ENCODE data around the gene PRRX2. TPM values are rescaled to one million over a fixed set of nuclear protein-coding genes. Genes with fewer than 3 reads are reported as not detected.

PRRX2 gene
- total and polyA plus RNA-seq, 2 experiments from 2014 or later = 5.8 to 8.3 TPM

DNA sequence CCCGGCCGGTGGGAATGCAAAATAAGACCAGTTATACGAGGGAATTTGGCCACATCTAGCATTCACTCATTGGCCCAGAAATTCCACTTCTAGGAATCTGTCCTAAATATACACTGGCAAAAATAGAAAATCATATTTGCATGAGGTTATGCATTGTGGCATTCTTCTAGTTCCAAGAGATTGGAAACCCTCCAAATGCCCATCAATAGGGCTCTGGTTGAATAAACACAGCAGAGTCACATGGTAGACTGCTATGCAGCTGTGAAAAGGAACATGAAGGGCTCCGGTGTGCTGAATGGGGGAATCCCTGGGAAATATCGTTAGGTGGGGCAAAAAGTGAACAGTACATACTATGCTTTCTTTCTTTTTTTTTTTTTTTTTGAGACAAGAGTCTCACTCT lies 50.6 kb downstream of the PRRX2 start:
- DNase-seq (ENCODE audit: low spot score) (no peak), ATAC-seq (no peak)
- Histone ChIP-seq H3K4me1 (ENCODE audit: insufficient read depth) (peaks cover 9% of the 10 kb centered on the region; the same call in 1 of the 2 replicates), H3K9me2 (ENCODE audit: insufficient read depth) (no peaks in the 10 kb centered on the region), H3K4me2 (no peak overlapping the region), H4K20me1 (replicated peaks; ENCODE audit: insufficient read depth) (no peaks in the 10 kb centered on the region), H3K27me3 (ENCODE audit: insufficient read depth) (no peaks in the 10 kb centered on the region), H3K27ac (ENCODE audit: low read depth) (no peak overlapping the region), H2AFZ (no peak overlapping the region), H3K4me3 (no peak overlapping the region), H3K79me2 (replicated peaks; ENCODE audit: insufficient read depth) (no peaks in the 10 kb centered on the region), H3F3A (replicated peaks; ENCODE audit: low read depth) (no peaks in the 10 kb centered on the region), H3K36me3 (ENCODE audit: insufficient read depth) (no peaks in the 10 kb centered on the region)
- H3K27ac Mint-ChIP-seq = no peak overlapping the region
- H3K36me3 Mint-ChIP-seq (ENCODE audit: low read depth) = no peaks in the 10 kb centered on the region
- H3K9me3 Mint-ChIP-seq = no peaks in the 10 kb centered on the region; the same call in 2 of the 3 replicates
- TF ChIP-seq, protein P1, sequence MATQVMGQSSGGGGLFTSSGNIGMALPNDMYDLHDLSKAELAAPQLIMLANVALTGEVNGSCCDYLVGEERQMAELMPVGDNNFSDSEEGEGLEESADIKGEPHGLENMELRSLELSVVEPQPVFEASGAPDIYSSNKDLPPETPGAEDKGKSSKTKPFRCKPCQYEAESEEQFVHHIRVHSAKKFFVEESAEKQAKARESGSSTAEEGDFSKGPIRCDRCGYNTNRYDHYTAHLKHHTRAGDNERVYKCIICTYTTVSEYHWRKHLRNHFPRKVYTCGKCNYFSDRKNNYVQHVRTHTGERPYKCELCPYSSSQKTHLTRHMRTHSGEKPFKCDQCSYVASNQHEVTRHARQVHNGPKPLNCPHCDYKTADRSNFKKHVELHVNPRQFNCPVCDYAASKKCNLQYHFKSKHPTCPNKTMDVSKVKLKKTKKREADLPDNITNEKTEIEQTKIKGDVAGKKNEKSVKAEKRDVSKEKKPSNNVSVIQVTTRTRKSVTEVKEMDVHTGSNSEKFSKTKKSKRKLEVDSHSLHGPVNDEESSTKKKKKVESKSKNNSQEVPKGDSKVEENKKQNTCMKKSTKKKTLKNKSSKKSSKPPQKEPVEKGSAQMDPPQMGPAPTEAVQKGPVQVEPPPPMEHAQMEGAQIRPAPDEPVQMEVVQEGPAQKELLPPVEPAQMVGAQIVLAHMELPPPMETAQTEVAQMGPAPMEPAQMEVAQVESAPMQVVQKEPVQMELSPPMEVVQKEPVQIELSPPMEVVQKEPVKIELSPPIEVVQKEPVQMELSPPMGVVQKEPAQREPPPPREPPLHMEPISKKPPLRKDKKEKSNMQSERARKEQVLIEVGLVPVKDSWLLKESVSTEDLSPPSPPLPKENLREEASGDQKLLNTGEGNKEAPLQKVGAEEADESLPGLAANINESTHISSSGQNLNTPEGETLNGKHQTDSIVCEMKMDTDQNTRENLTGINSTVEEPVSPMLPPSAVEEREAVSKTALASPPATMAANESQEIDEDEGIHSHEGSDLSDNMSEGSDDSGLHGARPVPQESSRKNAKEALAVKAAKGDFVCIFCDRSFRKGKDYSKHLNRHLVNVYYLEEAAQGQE (IDR thresholded peaks at IDR 0.05; ENCODE audit: unreplicated experiment) = no peak
- no peak for TF ChIP-seq ZNF114 (CRISPR knock-in tag; IDR thresholded peaks at IDR 0.05)
- TF ChIP-seq JUNB (IDR thresholded peaks at IDR 0.05; ENCODE audit: unreplicated experiment) = no peak
- TF ChIP-seq, protein P2, sequence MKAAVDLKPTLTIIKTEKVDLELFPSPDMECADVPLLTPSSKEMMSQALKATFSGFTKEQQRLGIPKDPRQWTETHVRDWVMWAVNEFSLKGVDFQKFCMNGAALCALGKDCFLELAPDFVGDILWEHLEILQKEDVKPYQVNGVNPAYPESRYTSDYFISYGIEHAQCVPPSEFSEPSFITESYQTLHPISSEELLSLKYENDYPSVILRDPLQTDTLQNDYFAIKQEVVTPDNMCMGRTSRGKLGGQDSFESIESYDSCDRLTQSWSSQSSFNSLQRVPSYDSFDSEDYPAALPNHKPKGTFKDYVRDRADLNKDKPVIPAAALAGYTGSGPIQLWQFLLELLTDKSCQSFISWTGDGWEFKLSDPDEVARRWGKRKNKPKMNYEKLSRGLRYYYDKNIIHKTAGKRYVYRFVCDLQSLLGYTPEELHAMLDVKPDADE (IDR thresholded peaks at IDR 0.05) = no peak
- no peak for TF ChIP-seq NANOG (IDR thresholded peaks at IDR 0.05; ENCODE audit: borderline replicate concordance)
- no peak for TF ChIP-seq STAT1 (IDR thresholded peaks at IDR 0.05; ENCODE audit: unreplicated experiment)
- no peak for TF ChIP-seq EZH2phosphoT487 (IDR thresholded peaks at IDR 0.05; ENCODE audit: unreplicated experiment)
- TF ChIP-seq CREB1 (CRISPR knock-in tag; IDR thresholded peaks at IDR 0.05; ENCODE audit: low read depth) = no peak
- TF ChIP-seq, protein P3, sequence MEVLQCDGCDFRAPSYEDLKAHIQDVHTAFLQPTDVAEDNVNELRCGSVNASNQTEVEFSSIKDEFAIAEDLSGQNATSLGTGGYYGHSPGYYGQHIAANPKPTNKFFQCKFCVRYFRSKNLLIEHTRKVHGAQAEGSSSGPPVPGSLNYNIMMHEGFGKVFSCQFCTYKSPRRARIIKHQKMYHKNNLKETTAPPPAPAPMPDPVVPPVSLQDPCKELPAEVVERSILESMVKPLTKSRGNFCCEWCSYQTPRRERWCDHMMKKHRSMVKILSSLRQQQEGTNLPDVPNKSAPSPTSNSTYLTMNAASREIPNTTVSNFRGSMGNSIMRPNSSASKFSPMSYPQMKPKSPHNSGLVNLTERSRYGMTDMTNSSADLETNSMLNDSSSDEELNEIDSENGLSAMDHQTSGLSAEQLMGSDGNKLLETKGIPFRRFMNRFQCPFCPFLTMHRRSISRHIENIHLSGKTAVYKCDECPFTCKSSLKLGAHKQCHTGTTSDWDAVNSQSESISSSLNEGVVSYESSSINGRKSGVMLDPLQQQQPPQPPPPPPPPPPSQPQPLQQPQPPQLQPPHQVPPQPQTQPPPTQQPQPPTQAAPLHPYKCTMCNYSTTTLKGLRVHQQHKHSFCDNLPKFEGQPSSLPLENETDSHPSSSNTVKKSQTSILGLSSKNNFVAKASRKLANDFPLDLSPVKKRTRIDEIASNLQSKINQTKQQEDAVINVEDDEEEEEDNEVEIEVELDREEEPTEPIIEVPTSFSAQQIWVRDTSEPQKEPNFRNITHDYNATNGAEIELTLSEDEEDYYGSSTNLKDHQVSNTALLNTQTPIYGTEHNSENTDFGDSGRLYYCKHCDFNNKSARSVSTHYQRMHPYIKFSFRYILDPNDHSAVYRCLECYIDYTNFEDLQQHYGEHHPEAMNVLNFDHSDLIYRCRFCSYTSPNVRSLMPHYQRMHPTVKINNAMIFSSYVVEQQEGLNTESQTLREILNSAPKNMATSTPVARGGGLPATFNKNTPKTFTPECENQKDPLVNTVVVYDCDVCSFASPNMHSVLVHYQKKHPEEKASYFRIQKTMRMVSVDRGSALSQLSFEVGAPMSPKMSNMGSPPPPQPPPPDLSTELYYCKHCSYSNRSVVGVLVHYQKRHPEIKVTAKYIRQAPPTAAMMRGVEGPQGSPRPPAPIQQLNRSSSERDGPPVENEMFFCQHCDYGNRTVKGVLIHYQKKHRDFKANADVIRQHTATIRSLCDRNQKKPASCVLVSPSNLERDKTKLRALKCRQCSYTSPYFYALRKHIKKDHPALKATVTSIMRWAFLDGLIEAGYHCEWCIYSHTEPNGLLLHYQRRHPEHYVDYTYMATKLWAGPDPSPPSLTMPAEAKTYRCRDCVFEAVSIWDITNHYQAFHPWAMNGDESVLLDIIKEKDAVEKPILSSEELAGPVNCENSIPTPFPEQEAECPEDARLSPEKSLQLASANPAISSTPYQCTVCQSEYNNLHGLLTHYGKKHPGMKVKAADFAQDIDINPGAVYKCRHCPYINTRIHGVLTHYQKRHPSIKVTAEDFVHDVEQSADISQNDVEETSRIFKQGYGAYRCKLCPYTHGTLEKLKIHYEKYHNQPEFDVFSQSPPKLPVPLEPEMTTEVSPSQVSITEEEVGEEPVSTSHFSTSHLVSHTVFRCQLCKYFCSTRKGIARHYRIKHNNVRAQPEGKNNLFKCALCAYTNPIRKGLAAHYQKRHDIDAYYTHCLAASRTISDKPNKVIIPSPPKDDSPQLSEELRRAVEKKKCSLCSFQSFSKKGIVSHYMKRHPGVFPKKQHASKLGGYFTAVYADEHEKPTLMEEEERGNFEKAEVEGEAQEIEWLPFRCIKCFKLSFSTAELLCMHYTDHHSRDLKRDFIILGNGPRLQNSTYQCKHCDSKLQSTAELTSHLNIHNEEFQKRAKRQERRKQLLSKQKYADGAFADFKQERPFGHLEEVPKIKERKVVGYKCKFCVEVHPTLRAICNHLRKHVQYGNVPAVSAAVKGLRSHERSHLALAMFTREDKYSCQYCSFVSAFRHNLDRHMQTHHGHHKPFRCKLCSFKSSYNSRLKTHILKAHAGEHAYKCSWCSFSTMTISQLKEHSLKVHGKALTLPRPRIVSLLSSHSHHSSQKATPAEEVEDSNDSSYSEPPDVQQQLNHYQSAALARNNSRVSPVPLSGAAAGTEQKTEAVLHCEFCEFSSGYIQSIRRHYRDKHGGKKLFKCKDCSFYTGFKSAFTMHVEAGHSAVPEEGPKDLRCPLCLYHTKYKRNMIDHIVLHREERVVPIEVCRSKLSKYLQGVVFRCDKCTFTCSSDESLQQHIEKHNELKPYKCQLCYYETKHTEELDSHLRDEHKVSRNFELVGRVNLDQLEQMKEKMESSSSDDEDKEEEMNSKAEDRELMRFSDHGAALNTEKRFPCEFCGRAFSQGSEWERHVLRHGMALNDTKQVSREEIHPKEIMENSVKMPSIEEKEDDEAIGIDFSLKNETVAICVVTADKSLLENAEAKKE (CRISPR knock-in tag; IDR thresholded peaks at IDR 0.05) = no peak
- no peak for TF ChIP-seq EZH2 (IDR thresholded peaks at IDR 0.05; ENCODE audit: low read depth, unreplicated experiment)
- TF ChIP-seq ZNF331 (CRISPR knock-in tag; IDR thresholded peaks at IDR 0.05; ENCODE audit: low read depth) = no peak
- TF ChIP-seq, protein P4, sequence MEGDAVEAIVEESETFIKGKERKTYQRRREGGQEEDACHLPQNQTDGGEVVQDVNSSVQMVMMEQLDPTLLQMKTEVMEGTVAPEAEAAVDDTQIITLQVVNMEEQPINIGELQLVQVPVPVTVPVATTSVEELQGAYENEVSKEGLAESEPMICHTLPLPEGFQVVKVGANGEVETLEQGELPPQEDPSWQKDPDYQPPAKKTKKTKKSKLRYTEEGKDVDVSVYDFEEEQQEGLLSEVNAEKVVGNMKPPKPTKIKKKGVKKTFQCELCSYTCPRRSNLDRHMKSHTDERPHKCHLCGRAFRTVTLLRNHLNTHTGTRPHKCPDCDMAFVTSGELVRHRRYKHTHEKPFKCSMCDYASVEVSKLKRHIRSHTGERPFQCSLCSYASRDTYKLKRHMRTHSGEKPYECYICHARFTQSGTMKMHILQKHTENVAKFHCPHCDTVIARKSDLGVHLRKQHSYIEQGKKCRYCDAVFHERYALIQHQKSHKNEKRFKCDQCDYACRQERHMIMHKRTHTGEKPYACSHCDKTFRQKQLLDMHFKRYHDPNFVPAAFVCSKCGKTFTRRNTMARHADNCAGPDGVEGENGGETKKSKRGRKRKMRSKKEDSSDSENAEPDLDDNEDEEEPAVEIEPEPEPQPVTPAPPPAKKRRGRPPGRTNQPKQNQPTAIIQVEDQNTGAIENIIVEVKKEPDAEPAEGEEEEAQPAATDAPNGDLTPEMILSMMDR (conservative IDR thresholded peaks at IDR 0.05; ENCODE audit: low read depth in 2 of 2) = no peak
- TF ChIP-seq POLR2AphosphoS5 (IDR thresholded peaks at IDR 0.05; ENCODE audit: low read depth) = no peak
- no peak overlapping the region for H3K4me3 Mint-ChIP-seq
- peaks cover 9% of the 10 kb centered on the region for H3K4me1 Mint-ChIP-seq
- H3K27me3 Mint-ChIP-seq (ENCODE audit: insufficient read depth, low read depth, poor library complexity) = peaks cover 6% of the 10 kb centered on the region

Data from GM23338 (cell line).